ENCODE measurements around the gene HPGDS.

- TF ChIP-seq POLR2AphosphoS5 (IDR thresholded peaks at IDR 0.05; ENCODE audit: low read depth, low read length) (no peak), POLR2A (IDR thresholded peaks at IDR 0.05; ENCODE audit: low read depth, low read length) (no peak), SPI1 (IDR thresholded peaks at IDR 0.05; ENCODE audit: low read depth, low read length) (no peak), TAF1 (IDR thresholded peaks at IDR 0.05; ENCODE audit: low read depth, low read length) (no peak), PAX5 (IDR thresholded peaks at IDR 0.05; ENCODE audit: insufficient read depth, low read length, severe bottlenecking) (no peak)
Measured at GRCh38 chr4:94336303-94336702, 6.3 kb downstream of the HPGDS start.
